HG02642 (cell line): Measurements from ENCODE around the gene DBP.
A peak's percentile ranks its signal among the peaks of the same experiment; 100 is the strongest.

Source experiments
- ATAC-seq: cut with Tn5 transposase; IDR thresholded peaks from one replicate; pipeline ENCODE4 v1.9.1; 2021; ENCODE audit warnings: mild to moderate bottlenecking; ENCODE audit not compliant: unreplicated experiment, poor library complexity

The DBP gene

GRCh38 chr19:48613852-48614435 lies 23.2 kb downstream of the DBP start:
- no peak for ATAC-seq

- ATAC-seq: no peak
These were observed 23.9 kb downstream of the DBP start for GRCh38 chr19:48613024-48613851.

- no peak for ATAC-seq
These were observed 25.3 kb downstream of the DBP start for GRCh38 chr19:48611872-48612271.

- ATAC-seq: no peak
These were observed 27.5 kb downstream of the DBP start for GRCh38 chr19:48609571-48610108.

- peak; percentile 48 for ATAC-seq
These were observed 28.3 kb downstream of the DBP start for GRCh38 chr19:48608798-48609263.

GRCh38 chr19:48607359-48607755 lies 29.8 kb downstream of the DBP start:
- no peak for ATAC-seq

GRCh38 chr19:48606463-48607358 lies 30.5 kb downstream of the DBP start, which contains the start of gene SPACA4:
SPACA4 (plus strand) TSS chr19:48606742; CDS start chr19:48606979, 237 bp downstream.
- ATAC-seq: no peak

- ATAC-seq: no peak
These were observed 33.3 kb downstream of the DBP start for GRCh38 chr19:48603850-48604249.

GRCh38 chr19:48603449-48603848 lies 33.7 kb downstream of the DBP start:
- no peak for ATAC-seq

GRCh38 chr19:48603001-48603400 lies 34.2 kb downstream of the DBP start:
- ATAC-seq: no peak

GRCh38 chr19:48600679-48601417 lies 36.3 kb downstream of the DBP start:
- ATAC-seq: no peak

GRCh38 chr19:48598996-48599700 lies 38.0 kb downstream of the DBP start:
- ATAC-seq: no peak

- no peak for ATAC-seq
These were observed 40.3 kb downstream of the DBP start for GRCh38 chr19:48596679-48597465.

- no peak for ATAC-seq
These were observed 40.9 kb downstream of the DBP start for GRCh38 chr19:48596237-48596636.

GRCh38 chr19:48595833-48596232 lies 41.3 kb downstream of the DBP start:
- no peak for ATAC-seq

GRCh38 chr19:48595171-48595570 lies 42.0 kb downstream of the DBP start:
- ATAC-seq: no peak

GRCh38 chr19:48591021-48591420 lies 46.2 kb downstream of the DBP start:
- ATAC-seq: no peak

GRCh38 chr19:48588670-48589401 lies 48.3 kb downstream of the DBP start:
- ATAC-seq: peak; percentile 57
